ENCODE data around the gene ODAD3.

ODAD3 gene

GRCh38 chr19:11370744-11371143, 64.2 kb downstream of the ODAD3 start:
- no peak for TF ChIP-seq CTCF (IDR thresholded peaks at IDR 0.05; ENCODE audit: control insufficient read depth, extremely low read depth, insufficient read depth)
- H3K4me3 ChIP-seq (ENCODE audit: low read depth, low read length) = no peak overlapping the region
- DNase-seq (ENCODE audit: low read depth) = no peak
